Endometrial microvascular endothelial cells (primary cell): ENCODE results near the gene VSTM2B. TPM values are rescaled to one million over a fixed set of nuclear protein-coding genes. Genes with fewer than 3 reads are reported as not detected.

Experiments
- in situ Hi-C: cut with HindIII; loops from 2 replicates; pipeline ENCODE4 v1.10.0; 2017; ENCODE audit warnings: low sequenced_read_pairs, low pct_unique_long_range_greater_than_20kb; ENCODE audit errors: inconsistent ontology term
- total RNA-seq: library from RNA; depleted of rRNA; stranded (reverse); fragments of >200 nt; gene quantifications from one replicate; pipeline ENCODE4 v1.2.3, GENCODE V29; 2015; ENCODE audit errors: inconsistent ontology term

VSTM2B gene
- total RNA-seq, 1 donor from 2014 or later = not detected

DNA sequence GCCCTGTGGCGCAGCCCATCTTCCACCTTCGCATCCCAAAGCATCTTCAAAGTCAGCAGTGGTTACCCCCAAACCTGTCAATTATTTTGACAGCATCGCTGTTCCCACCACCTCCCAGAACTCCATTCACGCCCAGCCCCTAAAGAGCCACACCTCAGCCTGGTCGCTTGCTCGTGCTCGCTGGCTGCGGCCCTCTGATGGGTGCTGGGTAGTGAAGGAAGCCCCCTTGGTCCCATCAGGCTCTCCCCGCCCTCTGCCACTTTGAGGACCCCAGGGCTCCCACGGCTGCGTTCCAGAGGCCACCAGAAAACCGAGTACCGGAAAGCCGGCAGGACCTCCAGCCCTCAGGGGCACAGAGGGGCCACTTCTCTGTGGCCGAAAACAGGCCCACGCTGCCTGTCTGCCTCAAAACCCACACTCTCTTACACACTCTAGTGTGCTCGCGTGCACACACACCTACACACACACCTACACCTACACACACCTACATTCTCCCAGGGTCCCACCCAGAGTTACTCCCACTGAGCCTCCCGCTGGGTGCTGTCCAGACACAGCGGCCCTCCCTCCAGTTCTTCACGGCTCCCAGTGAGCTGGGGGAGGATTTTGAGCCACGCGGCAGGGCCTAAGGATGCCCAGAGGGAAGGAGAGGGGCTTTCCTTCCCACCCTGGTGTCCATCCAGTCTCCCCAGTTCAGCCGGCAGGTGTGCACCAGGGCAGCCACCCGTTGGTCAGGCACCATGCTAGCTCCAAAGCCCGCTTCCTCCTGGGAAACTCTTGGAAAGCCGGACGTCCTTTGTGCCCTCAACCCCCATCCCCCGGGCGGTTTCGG, 1.9 kb downstream of the VSTM2B start:
- in situ Hi-C loops = no loop called here

DNA sequence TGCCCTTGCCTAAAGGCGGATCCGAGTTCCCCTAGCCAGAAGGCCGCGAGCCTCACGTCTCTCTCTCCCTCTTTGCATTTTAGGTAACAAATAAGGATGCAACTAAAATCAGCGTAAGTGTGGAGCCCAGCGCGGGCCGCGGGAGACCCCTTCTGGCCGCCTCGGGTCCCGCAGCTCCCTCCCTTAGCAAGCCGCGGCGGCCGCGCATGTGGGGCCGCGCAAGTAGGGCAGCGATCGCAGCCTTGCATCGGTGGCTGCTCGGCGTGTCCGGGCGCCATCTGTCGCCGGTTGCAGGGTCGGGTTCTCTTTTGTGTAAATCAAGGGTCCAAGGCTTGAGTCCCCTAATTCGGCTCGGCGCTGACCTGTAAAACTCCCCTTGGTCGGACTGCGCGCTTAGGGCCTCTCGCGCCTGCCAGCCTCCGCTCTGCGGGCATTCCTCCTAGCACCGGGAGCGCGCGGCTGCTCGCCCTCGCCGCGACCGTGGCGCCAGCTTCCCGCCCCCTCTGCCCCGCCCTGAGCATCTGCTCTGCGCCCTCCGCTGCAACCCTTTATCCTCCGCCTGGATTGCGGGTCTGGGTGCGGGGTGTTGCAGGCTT, 2.7 kb downstream of the VSTM2B start:
- in situ Hi-C loops = no loop called here

DNA sequence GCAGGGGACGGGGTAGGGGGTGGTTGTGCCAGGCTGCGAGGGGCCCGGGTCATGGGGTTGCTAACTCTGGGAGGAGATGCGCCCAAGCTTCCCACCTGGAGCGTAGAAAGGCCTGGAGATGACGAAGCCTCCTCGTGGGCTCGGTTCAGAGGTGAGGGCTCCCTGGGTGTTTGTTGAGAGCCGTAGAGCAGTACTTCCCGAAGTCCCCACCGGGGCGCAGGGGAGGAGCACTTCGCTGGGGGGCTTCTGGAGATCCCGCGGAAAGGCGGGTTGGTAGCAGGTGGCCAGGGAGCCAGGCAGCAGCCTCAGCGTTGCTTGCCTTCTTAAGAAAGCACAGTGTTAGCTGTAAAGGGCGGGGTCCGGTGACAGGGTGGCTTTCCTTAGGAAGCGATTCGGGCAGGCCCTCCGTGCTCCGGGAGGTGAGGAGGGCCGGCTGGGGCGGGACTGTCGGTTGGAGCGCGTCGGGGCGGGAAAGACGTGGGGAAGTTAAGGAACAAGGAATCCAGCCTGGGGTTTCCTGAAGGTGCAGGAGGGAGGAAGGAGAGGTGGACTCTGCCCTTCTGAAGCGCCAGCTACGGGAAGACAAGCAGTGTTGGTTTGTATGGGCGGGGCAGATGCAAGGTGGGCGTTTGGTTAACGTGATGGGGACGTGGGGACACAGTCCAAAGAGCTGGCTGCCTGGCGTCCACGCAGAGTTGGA, 3.3 kb downstream of the VSTM2B start:
- in situ Hi-C loops = no loop called here

DNA sequence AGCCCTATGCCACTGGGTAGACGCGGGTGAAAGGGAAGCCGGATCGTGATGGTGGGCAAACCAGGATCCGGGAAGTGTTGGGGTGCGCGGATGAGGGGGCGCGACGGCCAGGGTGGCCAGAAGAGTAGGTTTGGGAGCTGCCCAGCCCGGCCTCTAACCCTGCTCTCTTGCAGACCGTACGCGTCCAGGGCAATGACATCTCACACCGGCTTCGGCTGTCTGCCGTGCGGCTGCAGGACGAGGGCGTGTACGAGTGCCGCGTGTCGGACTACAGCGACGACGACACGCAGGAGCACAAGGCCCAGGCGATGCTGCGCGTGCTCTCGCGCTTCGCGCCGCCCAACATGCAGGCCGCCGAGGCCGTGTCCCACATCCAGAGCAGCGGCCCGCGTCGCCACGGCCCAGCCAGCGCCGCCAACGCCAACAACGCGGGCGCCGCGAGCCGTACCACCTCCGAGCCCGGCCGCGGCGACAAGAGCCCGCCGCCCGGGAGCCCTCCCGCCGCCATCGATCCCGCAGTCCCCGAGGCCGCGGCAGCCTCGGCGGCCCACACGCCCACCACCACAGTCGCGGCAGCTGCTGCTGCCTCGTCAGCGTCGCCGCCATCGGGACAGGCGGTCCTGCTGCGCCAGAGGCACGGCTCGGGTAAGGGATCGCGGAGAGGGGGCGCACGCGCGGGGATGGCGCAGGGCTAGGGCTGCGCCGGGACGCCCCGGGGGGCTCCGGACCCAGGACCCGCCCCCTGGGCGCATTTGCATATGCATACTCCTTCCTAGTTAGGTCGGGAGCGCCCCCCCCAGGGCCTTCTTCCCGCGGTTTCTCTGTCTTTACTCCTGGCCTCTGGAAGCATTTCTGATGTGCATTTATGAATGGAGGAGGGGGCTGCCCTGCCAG, 4.1 kb downstream of the VSTM2B start:
- in situ Hi-C loops = no loop called here

DNA sequence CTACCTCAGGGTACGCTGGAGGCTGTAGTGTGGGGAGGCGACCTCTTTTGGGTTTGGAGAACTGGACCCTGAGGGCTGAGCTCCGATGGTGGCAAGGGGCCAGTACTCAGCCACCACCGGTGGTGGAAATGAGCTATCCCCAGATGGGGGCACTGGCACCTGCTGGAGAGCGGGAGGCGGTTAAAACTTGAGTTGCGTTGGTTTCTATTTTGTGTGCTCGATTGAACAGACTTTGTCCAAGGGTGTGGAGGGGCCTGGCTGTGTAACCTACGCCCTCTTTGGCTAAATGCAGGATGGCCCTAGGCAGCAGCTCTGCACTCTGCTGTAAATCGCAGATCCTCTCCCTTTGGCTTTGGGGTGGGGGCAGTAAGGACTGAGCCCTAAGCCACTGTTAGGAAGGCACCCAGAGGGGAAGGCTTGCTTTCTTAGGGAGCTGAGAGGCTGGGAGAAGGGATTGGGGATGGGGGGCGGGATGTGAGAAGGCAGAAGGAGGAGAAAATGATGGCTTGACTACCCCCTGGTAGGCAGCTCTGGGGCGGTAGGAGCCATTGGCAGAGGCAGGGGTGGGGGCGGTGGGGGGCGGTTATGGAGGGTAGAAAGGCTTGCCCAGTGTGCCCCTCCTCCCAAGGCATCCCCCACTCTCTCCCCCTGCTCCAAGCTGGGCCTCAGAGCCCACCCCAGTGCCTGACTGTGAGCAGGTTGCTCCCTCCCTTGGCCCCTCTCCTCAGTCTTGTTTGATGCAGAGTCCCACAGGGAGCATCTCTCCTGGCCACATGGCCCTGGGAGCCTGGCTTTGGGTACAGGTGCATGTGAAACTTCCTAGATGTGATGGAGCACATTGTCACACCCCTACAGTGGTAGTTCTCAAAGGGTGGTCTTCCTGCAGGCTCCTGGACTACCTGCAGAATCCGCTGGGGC, 5.0 kb downstream of the VSTM2B start:
- in situ Hi-C loops = no loop called here

DNA sequence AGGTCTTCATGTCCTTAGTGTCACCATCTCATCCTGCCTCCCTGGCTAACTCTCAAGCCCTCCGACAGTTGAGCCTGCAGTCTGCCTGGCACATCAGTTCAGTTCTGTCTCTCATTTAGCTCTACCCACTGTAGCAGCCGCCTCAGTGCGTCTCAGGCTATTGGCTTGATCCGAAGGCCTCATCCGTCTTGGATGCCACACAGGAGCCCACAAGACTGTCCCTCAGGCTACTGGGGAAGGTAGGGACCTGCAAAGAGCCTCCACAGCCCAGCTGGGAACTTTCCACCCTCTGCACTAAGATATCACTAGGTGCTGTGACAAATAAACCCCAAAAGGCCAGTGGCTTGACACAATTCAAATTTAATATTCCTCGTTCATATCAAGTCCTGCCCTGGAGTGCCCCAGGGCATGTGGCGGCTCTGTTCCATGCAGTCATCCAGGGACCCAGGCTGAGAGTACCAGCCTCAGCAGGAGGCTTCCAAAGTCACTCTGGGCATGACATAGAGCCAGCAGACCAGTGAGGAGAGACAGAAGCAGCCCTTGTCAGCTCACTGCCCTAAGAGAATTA, 5.7 kb downstream of the VSTM2B start:
- in situ Hi-C loops = no loop called here

DNA sequence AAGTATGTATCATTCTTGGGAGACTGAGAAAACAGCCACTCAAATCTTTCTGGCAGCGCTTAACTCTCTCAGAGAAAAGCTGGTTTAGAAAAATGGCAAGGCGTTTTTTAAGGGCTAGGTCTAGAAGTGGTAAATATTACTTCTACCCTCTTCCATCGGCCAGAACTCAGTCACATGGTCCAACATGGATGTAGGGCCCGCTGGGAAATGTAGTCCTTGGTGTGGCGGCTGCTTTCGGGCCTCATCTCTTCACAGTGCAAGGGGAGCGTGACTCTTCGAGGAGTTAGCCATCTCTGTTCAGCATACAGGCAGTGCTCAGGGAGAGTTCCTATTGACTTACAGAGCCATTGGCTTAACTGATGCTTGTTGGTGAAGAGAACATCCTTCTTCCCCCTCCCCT, 6.3 kb downstream of the VSTM2B start:
- in situ Hi-C loops = no loop called here

DNA sequence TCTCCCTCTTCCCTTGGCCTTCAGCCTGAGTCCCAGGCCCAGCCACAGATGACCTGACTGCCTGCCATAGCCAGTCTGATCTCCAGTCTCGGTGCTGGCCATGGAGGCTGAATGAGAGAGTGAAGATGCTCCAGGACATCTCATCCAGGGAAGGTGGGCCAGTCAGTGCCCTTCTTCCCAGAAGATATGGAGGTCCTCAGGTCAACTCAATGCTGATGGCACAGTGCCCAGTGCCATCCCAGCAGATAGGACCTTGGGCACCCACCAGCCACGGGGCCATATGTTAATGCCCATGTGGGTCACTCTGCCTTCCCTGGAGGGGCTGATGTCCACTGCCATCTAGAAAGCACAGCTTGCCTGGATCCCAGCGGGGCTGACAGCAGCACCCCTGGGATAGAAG, 7.2 kb downstream of the VSTM2B start:
- in situ Hi-C loops = no loop called here

DNA sequence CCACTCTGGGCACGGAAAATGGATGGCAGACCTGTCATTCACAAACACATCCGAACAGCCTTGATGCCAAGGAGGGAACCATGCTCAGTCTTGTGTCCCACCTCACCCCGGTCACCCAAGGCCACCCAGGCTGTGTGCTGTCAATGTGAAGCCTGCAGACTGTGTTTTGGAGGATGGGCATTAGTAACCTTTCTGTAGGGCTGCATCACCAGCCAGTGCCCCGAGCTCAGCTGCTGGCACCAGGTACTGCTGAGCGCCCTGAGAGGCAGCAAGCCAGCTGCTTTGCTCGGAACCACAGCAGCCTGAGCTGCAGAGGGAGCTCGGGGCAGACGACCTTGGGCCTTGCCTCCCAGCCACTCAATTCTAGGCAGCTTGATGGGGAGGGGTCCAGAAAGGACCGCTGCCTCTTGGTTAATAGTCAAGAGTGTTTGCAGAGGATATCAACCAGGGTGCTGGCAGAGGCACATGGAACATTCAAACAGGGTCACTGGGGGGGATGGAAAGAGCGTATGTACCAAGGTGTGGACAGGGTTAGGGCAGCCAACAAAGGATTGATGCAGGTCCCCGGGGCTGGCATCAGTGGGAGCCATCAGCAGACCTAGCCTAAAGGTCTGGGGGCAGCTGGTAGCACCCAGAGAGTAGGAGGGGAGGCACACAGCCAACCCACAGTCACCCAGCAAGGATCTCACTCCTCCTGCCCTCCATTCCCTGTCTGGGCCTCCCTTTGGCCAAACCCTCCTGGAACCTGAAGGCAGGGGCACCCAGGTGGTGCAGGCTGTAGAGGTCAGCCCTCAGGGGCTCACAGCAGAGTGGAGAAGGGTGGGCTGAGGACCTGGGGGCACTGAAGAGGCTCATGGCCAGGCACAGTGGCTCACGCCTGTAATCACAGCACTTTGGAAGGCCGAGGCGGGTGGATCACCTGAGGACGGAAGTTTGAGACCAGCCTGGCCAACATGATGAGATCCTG, 8.1 kb downstream of the VSTM2B start:
- in situ Hi-C loops = no loop called here

DNA sequence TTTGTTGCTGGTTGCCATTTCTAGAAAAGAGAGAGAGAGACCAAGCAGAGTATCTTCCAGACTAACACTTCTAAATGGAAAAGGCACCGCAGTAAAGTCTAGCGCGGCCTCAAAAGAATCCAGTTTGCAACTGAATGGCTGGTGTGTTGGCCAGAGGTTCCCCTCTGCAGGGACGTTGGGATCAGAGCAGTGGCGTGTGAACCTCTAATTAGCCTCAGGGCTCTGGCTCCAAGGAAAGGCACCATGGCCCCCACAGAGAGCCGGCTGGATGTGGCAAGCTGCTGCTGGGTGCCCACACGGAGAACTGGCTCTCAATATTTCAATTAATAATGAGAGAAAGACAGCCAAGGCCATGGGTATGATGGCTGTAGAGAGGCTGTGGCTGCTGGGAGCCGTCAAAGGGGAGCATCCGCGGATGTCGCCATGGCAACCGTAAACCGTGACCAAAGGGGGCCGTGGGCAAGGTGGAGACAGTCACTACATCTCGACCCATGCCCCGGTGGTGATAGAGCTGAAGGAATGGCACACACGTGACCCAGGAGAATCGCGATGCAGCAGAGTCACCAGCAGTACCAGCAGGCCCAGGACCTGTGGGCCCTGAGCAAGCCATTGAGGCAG, 9.5 kb downstream of the VSTM2B start:
- in situ Hi-C loops = no loop called here

DNA sequence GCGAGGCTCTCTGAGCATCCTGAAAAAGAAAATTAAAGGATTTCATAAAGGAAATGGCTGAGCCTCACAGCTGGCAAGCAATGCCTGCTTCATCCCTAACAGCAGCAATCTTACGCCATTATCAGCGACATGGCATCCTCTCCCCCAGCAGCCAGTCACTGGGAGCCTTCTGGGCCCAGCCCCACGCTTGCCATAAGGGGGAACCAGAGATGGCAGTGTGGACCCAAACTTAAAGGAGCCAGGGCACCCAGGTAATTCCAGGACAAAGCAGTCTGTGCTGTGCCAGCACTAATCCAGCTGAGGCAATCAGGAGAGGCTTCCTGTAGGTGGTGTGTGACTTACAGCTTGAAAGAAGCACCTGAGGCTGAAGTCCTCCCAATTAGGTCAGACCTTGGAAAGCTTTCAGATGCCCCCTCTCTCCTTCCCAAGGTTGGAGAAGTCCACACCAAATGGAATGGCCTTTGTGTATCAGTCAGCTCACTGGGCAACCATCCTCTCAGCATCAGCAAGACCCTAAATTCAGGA, 10.3 kb downstream of the VSTM2B start:
- in situ Hi-C loops = no loop called here

DNA sequence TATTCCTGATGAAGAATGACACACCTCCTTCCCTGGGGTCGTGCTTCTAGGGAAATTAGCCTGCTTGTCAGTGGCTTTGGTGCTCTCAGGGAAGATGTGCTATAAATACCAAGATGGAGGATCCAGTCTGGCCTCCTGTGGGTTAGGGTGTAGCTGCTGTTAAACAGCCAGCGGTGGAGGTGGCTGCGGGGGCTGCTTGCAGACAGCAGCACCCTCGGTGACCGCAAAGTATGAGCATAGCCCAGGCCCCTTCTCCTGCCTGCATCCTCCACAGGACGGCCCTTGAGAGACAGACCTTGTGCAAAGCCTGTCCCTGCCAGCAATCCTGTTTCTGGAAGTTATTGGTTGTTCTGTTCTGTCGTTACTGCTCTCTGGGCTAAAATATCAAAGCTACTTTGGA, 11.4 kb downstream of the VSTM2B start:
- in situ Hi-C loops = no loop called here

DNA sequence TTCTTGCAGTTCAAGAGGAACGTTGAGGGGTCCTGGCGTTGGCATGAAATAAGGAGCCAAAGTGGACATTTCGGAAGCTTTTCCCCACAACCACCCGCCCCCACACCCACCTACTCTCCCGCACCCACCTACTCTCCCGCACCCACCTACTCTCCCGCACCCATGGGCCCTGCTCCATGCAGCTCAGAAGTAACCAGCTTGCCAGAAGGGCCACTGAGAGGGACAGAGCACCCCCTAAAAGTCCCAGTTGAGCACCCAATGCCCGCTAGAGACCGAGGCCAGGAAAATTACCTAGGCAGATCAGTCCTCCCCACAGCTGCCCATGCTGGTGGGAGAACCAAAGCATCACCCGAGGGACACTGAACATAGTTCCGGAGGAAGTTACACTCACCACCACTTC, 11.8 kb downstream of the VSTM2B start:
- in situ Hi-C loops = no loop called here

DNA sequence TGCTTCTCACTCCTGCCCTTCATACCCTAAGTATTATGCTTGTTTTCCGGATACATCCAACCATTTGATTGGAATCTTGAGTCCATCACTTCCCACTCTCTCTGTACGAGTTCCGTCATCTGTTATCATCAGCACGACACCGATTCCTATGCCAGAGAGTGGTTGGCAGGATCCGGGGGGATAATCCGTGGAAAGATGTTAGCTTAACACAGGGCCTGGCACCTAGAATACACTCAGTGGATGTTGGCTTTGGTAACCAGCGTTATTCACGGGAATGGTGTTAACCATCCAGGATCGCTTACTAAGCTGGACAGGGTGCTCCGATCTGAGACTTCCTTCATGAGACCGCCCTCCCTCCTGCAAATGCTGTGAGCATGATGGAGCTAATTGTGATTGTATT, 12.4 kb downstream of the VSTM2B start:
- in situ Hi-C loops = no loop called here

DNA sequence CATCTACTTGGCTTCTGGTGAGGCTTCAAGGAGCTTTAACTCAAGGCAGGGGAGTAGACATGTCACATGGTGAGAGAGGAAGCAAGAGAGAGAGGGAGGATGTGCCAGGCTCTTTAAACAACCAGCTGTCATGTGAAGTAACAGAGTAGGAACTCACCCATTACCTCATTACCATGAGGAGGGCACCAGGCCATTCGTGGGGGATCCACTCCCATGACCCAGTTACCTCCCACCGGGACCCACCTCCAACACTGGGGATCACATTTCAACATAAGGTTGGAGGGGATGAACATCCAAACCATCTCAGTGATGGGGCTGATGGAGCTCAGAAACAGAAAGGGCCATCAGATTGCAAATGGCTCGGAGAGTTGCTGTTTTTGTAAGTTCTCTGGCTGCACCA, 12.9 kb downstream of the VSTM2B start:
- in situ Hi-C loops = no loop called here

DNA sequence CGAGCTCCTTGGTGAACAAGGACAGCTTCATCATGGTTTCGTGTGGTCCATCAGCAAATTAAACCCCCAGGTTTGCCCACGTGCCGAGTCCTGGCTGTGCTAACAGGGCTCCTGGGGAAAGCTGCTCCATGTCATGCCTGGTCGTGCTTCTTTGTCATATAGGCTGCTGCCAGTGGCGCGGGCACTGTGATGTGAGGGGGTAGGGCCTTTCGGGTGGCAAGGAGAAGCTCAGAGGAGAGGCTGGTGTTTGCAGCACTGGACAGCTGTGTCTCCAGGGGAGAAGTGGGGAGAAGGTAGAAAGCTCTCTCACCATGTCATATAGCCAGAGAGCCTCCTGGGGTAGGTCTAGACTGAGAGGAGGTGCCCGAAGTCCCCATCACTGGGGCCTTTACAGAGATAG, 13.3 kb downstream of the VSTM2B start:
- in situ Hi-C loops = no loop called here
